Ramos (cell line): ENCODE results near the gene CFAP221.

Source experiments
- in situ Hi-C: fragments of 300-500 bp; cut with MboI; formaldehyde crosslinking; loops from one replicate; pipeline ENCODE4 v1.14.3; 2022; ENCODE audit warnings: low sequenced_read_pairs; ENCODE audit not compliant: unreplicated experiment

CFAP221 gene

DNA sequence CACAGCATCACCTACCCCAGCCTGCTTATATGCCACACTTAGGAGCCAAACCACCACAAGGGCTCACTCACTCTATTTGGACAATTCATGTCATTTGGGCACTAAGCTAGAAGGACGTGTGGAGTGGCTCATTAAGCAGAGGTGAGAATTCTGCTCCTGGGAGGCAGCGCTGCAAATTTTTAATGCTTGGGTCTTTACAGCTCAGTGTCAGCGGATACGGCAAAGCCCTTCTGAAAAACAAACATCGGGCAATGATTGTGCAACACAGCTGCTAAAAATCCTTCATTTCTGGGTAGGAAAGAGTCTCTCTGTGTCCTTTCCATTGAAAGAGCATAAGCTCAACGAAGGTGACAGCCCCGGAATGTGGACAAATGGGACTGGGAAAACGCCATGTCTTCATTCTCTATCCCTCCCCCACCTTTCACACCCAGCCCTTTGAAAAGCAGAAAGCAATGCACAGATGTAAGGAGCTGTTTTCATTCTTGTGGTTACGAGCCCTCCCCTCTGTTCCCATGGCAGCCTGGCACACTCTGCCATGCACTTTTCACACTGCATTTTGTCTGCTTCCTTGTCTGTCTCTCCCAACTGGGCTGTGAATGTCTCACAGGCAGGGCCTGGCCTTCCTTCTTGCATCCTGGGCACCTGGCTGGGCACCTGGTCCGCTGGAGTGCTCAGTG lies 150.7 kb downstream of the CFAP221 start:
- in situ Hi-C loops = loop anchor here (5.0 kb wide), 1 partner anchor 487 kb away; no protein-coding TSS in a partner anchor

DNA sequence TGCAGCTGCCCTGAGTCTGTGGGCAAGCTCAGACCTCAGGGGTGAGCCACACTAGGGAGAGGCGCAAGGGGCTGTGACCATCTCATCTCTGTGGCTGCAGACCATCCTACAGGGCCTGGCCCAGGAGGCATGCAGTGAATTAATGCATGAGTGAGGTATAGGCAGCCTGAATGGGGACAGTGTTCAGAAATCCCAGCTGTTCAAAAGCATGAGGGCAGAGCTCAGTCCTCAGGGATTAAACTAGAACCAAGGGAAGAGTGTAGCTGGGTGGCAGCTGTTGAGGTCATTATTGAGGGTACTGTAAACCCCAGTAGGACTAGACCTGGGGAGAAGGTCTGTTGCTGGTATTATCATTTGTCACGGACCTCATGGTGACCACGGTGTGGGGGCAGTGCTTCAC lies 151.8 kb downstream of the CFAP221 start:
- in situ Hi-C loops = loop anchor here (5.0 kb wide), 1 partner anchor 486 kb away; no protein-coding TSS in a partner anchor

DNA sequence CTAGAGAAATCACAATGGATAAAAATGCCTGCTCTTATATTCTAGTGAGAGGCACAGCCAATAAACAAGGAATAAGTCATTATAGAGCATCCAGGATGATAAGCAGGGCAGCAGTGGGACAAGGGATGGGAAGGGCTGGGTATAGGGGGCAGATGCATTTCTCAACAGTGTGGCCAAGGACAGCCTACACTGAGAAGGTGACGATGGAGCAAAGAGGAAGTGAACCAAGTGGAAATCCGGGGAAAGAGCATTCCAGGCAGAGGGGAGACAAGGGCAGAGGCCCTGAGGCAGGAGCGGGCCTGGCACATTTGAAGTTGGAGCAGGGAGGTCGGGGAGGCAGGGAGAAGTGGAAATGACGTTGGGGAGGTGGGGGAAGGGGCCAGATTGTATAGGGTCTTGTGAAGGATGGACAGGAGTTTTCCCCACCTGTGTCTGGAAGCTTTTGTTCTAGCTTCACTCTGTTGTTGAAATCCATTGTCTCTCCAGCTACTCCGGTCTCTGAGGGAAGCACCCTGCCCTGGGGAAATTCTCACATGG lies 152.3 kb downstream of the CFAP221 start:
- in situ Hi-C loops = loop anchor here (5.0 kb wide), 1 partner anchor 486 kb away; no protein-coding TSS in a partner anchor

DNA sequence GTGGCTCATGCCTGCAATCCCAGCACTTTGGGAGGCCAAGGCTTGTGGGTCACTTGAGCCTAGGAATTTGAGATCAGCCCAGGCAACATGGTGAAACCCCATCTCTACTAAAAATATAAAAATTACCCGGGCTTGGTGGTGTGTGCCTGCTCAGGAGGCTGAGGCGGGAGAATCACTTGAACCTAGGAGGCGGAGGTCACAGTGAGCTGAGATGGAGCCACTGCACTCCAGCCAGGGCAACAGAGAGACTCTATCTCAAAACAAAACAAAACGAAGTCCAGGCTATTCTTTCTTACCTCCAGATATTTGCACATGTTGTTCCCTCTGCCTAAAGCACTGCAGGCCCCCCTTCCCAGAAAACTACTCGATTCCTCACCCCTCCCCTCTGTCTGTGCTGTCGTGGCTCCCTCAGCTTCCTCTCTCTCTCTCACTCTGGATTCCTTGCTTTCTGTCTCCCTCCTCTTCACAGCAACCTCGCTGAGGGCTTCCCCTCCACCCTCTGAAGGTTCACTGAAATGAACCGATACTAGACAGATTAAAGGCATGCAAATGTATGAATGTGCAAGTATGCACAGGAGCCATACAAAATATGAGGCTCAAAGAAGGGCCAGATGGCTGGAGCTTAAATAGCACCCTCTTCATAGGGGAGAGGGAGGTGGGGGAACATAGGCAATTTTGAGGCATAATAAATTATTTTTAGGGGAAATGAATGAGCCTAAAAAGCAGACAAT lies 153.2 kb downstream of the CFAP221 start:
- in situ Hi-C loops = loop anchor here (5.0 kb wide), 1 partner anchor 485 kb away; no protein-coding TSS in a partner anchor

DNA sequence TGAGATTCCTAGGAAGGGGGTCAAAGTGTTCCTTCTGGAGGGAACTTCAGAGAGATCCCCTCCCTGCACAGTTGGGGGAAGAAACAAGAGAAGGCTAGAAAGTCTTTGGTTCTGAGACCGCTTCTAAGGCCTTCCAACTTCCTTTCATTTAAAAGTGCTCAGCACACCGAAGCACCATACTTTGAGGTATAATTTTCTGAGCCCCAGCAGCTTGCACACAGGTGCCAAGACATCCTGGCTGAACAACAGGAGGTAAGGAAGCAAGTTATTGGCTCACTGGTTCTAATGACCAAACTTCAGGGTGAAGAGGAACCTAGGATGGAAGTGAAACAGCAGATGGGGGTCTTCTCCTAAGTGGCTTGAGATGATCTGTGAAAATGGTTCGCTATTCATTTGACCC lies 154.0 kb downstream of the CFAP221 start:
- in situ Hi-C loops = loop anchor here (5.0 kb wide), 1 partner anchor 484 kb away; no protein-coding TSS in a partner anchor

DNA sequence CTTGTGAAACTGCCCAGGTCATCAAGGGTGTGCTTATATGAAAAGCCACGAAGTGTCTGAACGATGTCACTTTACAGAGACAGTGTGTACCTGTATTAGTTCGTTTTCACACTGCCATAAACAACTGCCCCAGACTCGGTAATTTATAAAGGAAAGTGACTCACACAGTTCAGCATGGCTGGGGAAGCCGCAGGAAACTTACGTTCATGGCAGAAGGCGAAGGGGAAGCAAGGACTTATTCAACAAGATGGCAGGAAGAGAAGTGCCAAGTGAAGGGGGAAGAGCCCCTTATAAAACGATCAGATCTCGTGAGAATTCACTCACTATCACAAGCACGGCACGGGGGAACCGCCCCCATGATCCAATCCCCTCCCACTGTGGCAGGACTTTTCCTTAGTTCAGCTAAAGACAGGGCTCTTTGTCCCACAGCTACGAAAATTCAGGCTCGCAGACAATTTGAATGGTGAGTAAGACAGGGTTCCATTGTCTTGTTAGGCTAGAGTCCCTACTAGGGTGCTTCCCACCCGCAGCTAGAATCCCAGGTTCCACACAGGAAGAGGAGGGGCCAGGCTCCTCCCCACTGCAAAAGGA lies 154.9 kb downstream of the CFAP221 start:
- in situ Hi-C loops = loop anchor here (5.0 kb wide), 1 partner anchor 483 kb away; no protein-coding TSS in a partner anchor

DNA sequence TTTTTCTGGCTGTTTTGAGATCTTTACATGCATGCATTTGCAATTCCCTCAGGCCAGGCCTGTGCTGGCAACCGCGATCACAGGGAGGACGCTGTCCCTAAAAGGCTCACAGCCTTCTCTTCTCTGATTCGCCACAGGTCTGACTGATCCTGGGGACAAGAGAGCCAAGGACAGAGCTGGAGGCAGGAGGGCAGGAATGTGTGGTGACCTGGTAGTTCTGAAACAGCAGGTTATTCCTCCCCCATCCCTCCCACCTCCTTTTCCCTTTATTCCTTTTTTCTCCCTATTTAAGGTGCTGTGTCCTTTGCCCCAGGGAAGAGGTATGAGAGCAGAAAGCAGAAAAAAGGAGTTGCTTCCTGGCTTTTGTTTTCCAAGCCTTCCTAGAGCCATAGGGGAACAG lies 156.6 kb downstream of the CFAP221 start:
- in situ Hi-C loops = loop anchor here (25.0 kb wide), 1 partner anchor 986 kb away; no protein-coding TSS in a partner anchor

DNA sequence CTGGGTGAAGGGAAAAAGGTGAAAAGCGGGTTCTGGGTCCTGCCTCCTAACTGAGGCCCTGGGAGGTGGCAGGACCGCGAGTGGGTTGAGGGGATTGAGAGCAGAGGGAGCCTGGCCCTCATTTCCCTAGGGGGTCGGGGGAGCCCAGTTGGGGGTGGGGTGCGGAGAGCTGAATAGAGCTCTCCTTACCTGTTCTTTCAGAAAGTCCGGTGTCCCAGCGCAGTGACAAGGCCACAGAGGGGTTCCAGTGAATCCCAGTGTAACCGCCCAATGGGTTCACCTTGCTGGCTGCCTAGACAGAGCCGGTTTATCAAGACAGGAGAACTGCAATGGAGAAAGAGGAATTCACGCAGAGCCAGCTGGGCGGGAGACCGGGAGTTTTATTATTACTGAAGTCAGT lies 157.1 kb downstream of the CFAP221 start:
- in situ Hi-C loops = loop anchor here (25.0 kb wide), 1 partner anchor 986 kb away; no protein-coding TSS in a partner anchor

DNA sequence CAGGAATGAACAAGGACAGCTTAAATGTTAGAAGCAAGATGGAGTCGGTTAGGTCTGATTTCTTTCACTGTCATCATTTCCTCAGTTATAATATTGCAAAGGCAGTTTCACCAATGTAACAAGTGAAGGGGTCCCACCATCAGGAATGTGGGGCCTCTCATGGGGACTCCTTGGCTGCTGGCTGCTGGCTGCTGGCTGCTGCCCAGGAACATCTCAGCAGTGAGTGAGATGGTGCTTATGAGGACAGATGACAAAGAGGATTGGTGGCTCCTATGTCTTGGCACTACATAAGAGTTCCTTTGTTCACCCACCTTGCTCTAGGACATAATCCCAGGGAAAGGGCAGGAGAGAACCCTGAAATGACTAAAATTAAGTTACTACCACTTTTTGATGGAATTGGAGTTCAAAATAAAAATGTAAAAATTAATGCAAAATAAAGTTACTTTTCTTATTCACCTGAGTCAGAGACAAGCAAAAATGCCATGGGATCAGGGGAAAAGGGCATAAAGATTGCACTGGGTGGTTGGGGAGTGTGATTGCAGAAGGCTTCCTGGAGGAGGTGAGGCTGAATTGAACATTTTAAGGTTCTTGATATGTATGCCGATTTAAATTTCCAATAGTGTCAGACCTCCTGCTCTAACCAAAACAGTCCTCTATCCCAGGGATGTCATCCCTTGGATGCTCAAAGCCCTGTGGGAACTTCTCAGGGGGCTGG lies 158.1 kb downstream of the CFAP221 start:
- in situ Hi-C loops = loop anchor here (25.0 kb wide), 1 partner anchor 985 kb away; no protein-coding TSS in a partner anchor

DNA sequence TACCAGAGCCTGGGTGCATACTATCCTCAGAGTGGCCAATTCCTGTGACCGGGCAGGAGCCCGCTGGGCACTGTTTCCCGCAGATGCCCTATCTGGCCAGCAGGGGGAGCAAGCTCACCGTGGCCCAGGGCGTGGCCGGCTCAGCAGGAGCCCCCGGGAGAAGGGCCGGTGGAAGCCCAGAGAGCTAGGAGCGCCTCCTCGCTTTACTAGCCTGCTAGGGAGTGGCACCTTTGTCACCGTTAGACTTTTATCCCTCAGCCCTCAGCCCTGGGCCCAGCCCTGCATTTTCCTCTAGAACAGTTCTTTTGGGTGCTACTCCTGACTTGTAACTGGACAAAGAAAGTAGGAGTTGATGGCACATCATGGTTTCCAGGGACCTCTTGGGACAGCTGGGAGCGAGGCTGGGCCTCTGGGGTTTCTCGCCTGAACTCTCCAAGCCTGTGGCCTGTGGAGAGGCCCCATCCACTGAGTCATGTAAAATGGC lies 158.7 kb downstream of the CFAP221 start:
- in situ Hi-C loops = loop anchor here (25.0 kb wide), 1 partner anchor 984 kb away; no protein-coding TSS in a partner anchor

DNA sequence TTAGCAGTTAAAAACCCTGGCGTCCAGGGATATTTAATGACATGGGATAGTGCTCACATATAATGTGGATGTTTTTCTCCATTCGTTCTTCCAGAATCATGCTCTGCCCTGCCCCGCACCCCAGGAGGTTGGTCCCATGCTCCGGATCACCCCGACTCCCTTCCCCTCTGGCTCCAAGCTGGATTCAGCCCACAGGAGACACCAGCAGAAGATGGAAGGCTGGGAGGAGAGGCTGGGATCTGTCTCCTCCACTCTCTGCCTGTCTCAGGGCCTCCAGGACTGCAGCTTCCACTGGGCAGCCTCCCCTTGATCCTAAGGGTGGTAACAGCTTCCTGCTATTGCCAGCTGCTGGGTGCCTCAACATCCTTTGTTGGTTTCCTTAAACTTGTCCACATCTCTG lies 159.3 kb downstream of the CFAP221 start:
- in situ Hi-C loops = loop anchor here (25.0 kb wide), 1 partner anchor 984 kb away; no protein-coding TSS in a partner anchor

DNA sequence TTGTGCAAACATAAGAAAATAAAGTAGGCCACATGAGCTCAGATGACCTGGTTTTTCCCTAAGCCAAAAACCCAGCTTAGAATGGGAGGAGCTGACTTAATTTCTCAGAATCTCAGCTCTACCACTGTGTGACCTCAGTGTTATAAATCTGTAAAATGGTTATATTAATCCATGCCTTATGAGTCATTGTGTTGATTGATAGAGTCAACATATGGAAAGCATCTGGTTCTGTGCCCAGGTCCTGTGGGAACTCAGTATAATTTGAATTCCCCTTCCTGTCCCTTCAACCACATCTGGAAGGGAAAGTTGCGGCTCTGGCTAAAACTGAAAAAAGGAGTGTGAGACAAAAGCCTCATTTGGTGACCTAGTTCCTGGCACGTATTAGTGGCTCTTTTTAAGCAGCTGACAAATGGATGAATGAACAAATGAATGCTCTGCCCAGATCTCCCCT lies 160.4 kb downstream of the CFAP221 start:
- in situ Hi-C loops = loop anchor here (25.0 kb wide), 1 partner anchor 983 kb away; no protein-coding TSS in a partner anchor

DNA sequence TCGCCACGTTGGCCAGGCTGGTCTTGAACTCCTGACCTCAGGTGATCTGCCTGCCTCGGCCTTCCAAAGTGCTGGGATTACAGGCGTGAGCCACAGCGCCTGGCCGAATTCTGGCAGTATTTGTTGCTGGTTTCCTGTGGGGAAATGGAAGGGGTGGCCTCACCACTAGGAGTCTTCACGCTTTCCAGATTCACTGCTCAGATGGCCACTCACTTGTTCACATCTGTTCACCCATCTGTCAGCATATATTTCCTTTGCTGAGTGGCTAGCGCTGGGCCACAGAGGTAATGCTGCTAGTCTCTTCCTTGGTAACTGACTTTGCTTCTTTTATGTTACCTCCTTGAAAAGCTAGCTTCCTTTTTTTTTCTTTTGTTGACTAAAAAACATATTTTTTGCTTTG lies 162.0 kb downstream of the CFAP221 start:
- in situ Hi-C loops = loop anchor here (25.0 kb wide), 1 partner anchor 981 kb away; no protein-coding TSS in a partner anchor
